Measurements from ENCODE around the gene SETBP1.

The SETBP1 gene

DNA sequence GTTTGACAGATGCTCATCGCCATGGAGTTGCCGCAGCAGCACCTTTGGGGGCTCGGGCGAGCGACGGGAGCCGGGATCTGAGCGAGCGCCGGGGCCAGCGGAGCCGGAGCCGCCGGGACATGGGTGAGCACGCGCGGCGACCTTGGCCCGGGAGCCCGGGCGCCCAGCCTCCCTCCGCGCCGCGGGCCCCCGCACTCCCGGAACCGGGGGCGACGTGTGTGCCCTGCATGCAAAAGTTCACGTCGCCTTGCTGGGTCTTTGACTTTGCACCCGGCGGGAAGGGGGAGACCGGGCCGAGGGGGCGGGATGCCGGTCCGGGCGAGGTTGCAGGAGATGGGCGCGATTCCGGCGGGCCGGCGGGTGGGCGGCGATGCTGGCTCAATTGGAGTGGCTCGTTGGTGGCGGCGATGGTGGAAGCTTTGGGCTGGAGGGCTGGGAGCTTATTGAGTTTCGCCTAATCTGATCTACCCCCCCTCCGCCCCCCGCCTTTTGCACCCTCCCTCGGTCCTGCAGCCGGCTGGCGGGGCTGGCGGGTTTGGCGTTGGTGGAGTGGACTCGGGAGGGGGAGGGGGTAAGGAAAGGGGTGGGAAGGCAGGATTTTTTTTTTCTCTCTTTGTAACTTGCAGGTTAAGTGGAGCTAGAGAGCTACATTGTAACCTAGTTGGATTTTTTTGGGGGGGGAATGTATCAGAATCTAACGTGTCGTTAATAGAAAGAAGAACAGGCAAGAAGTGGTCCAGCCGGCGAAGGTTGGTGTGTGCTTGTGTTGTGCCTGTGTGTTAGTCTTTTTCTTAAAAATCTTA, at the start of gene SETBP1:
SETBP1 (plus strand) TSS at position 616 of the 803 bp plus-strand sequence. CDS start 20,459 bp downstream, outside the sequence.
- DNase-seq, result peak; percentile 23

DNA sequence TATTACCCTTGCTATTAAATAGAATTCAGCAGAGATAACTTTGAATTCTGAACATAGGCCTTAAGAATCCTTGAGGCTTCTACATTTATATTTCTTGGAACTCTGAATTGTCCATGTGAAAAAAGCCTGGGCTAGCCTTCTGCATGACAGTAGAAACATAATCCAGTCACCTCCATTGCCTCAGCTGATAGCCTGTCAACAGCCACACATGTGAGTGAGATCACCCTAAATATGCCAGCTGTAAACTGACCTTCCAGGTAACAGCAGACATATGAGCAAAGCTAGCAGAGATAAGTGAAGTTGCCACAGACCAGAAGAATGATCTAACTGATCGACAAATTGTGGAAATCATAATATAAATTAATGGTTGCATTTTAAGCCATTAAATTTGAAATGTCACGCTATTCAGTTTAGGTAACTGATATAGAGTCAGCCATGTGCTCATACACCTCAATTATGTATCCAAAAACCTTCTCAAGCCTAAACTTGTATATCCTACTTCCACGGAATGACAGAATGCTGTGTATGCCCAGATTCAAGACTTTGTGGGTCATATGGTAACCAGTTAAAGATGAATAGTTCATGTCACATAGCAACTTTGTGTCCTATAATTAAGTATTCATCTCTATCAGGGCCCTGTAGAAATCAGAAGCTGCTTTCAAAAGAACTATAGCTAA, 48.1 kb upstream of the SETBP1 start:
- DNase-seq, result no peak

DNA sequence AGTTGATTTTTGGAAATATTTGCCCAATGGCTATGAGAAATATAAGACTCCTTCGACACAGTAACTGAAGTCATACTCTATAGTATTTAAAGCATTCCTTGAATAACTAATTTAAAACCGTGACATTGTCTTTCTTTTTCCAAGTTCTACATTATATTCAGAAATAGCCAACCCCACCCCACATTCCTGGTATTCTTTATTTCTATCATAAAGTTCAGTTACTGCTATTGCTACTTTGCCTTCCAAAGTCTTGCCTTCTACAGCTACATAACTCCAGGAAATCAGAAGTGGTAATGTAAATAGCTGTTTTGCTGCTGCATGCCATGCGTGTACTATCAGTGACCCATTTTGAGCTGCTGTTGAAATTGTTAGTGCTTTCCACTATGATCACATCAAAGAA, 45.1 kb upstream of the SETBP1 start:
- no peak for DNase-seq

DNA sequence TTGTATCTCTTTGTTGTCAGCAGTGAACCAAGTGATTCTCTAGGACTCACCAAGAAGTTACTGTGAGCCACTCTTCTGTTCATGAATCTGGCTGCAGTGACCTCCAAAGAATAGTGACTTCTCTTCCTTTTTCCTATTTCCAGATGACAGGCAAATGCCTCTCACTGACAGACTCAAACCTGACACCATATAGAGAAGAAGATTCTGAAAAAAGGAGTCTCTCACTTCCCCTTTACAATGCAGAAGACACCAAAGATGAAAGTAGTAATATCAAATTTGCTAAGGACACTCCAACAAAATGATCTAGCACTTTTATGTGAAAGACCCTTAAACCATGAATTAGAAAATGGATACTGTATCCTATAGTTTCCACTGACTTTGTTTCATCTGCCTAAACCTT, 44.4 kb upstream of the SETBP1 start:
- DNase-seq, result no peak

DNA sequence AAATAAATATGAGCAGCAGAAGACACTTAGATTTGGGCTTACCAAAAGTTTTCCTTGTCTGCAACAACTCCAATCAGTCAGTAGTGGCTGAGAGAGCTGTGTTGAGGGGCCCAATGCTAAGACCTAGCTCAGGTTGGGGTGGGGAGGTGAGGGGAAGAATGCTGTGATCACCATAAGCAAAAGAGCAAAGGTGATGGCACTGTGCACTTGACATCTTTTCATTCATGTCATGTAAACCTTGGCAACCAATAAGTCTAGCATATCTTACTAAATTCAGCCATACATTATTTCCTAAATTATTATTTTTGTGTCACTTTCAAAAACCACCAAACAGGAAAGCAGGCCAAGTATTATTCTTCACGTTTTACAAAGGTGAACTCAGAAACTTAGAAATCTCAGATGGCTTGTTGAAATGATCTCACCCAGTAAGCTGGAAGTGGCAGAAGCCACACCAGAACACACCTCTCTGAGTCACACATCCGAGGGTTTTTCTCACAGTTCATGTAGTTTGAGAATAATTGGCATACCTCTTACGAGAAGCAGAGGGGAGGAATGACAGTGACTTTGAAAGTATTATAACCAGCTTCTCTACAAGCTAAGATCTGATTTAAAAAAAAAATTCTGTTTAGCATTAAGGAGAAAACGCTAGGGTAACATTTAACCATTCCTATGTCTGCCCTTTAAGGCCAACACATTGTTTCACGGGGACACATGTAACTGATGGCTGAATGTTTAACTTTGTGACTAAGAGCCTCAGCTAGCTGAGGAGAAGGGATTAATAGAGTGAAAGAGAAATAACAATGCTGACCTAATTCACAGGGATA, 43.3 kb upstream of the SETBP1 start:
- DNase-seq, result no peak

DNA sequence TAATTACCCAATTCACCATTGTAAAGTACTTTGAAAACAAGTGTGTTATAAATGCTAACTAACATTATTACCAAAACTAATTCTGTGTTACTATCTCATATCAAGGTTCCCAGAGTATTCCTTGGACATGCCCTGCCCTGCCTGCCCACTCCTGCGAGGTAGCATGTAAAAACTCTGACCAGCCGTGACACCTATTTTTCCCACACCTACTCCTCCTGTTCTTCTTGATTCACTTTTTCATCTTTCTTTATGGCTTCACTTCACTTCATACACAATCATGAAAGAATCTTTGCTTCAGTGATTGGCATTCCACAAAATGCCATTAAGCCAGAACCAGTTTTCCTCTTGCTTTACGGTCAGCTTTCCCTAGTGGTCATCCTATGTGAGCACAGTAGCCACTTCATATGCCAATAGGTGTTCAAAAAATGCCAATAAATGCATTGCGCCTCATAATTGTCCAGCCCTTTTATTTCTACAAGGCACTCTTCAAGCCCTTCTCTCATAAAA, 42.6 kb upstream of the SETBP1 start:
- DNase-seq, result no peak

DNA sequence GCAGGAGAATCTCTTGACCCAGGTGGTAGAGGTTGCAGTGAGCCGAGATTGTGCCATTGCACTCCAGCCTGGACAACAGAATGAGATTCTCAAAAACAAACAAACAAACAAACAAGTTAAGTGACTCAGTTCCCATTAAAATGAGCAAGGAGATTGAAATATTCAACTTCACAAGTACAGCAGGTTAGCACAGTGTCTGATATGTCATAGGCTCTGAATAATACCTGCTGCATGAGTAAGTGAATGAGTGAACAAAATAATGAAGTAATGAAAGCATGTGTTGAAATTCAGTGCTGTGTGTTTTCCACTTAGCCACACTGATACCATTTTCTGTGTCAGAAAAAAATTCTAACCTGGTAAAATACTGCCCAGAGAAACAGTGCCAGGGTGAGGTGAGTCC, 41.9 kb upstream of the SETBP1 start:
- DNase-seq, result no peak

DNA sequence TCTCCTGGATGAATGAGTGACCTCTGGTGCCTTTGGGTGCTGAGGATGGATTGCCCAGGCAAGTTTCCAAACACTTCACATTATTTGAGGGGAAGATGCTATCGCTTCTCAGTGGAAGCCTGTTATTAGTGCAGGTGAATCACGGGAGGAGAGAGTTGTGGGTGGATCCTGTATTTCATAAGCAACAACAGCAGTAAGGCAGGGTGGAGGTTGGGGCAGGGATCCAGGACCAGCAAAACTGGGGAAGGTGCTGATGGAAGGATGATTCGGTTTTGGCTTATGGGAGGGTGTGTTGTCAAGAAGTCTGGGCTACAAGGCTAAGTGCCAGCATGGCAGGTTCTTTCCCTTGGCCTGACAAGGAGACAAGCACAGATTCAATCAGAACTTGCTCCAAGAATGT, 37.7 kb upstream of the SETBP1 start:
- DNase-seq, result no peak

DNA sequence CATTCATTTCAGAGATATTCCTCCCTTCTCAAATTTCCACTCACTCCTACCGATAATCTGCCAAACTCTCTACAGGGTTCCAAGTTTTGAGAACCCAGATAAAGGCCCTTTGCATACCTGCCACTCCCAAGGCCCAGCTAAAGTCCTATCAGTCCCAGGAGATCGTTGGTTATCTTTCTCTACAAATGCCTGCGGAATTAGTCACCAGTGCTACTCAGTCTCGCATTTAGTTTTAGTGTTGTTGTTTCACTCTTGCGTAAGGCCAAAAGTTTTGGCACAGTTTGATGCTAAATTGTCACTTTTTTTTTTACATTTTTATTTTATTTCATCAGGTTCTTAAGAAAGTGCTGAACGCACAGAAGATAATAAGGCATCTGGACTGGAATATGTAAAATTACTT, 29.2 kb upstream of the SETBP1 start:
- no peak for DNase-seq

DNA sequence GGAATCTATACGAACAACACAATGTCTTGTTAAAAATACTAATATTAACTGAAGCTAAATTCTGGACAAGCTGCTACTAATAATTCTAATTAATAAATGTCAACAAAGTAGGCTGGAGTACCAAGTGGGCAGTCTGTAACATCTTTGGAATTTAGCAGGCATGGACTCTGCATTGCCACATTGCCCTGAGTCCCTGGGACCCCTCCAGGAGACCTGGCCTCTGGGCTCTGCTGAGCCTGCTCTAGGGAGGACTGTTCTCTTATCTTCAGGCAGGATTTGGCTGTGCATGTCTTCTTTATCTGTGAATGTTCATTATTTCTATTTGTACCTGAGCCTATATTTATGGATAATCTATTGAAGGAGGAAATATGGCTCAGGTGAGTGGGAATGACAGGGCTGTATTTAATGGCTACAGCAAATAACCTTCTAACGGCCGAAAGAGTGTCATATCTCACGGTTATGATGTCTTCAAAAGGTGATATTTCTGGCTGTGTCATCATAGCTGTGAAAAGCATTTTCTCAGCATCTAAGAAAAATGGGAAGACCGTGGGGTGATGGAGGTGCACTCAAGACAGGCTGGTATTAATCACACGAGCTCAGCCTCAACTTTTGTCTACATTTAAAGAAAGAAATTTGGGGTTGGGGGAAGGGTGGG, 28.6 kb upstream of the SETBP1 start:
- no peak for DNase-seq

DNA sequence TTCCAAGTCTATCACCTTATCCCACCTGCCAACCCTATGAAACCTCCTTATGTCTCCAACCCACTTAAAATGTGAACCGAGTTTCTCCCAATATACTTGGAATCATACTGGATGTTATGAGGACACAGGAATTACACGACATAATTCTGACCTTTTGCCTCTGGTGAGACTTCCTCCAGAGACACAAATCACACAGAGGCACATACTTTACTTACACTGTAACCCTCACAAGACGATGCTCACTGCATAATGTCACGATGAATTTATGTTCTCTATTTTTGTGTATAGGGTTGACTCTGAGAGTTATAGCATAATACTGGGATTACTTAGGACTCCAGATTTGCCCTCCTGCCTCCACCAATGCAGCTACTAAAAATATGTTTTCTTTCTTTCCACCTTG, 28.0 kb upstream of the SETBP1 start:
- DNase-seq, result no peak

DNA sequence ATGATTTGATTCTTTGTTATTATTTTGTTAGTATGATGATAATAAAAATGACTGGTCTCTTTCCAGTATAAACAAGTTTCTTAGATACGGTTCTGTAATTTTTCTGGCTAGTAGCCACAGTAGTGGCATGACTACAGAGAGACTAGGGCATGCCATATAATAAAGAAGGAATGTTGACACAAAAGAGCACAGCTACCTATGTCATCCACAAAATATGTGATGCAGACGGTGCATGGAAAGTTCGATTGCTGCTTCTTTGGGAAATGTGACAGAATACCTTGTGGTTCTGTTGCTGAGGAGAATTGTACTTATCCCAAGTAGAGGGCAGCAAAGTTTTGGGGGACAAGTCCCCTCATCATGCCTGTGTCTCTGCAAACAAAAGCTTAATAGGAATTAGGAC, 26.1 kb upstream of the SETBP1 start:
- no peak for DNase-seq

DNA sequence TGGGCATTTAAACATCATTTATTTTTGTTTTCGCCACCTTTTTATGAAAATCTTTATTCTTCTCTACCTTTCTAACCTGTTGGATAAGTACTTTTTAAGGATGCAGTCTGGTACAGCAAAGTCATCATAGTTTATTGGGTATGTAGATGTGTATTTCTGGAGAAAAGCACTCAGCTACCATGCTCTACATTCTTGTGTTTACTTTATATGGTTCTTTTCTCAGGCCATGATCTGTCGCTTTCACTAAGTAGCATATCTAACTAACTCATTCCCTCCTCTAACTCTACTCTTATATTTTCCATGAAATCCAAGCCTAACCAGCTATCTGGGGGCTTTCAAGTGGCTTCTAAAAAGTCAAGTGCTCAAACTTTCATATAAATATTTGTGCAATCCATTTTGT, 25.3 kb upstream of the SETBP1 start:
- DNase-seq, result no peak

DNA sequence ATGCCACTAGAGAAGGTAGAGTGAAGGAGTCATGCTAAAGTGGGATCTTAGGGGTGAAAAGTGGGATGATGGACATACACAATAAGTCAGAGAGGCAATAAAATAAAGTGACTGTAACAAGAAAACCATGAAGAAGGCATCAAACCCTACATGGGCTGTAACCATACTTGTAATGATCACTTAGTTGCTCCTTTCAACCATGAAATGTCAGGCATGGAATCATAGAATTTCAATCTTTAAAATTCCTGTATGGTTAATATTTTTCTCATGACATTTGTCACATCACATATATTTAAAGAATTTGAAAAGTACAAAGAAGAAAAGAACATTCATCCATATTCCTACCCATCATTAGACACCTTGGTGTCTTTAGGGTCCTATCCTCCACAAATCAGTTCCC, 20.9 kb upstream of the SETBP1 start:
- DNase-seq, result no peak

DNA sequence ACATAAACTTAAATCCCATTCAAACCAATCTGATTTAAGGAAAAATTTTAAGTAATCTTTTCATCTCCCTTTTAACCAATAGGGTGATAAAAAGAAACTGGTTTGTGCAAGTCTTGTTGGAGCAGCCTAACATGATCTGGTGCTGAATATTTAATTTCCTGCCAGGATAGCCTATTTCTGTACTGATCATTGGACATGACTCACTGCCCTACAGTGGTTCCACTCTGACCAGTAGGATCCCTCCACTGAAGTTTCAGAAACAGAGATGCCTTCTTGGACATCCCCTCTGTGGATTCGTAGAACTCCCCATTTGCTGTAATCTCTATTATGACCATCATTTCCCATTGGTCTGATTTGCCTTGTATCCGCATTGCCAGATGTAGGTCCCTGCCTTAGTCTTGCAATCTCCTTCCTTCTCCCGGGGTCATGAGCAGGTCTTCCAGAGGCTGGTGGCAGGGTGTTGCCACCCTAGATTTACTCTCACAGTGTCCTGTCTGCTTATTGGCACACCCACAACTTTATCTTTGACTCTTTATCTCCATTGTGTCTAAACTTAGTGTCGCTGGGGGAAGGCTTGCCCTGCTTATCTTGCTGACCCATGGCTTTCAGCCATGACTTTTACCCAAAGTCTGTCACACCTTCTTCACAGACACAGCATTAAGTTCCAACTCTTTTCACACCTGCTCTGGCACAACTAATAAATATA, 12.3 kb upstream of the SETBP1 start:
- no peak for DNase-seq

DNA sequence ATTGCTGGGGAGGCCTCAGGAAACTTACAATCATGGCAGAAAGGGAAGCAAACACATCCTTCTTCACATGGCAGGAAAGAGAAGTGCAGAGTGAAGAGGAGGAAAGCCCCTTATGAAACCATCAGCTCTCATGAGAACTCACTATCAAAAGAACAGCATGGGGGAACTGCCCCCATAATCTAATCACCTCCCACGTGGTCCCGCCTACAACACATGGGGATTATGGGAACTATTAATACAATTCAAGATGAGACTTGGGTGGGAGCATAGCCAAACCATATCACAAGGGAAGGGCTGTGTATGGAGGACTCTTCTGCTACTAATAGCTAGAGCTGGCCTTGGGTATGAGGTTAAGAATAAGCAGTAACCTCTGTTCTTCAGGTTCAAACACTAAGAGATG, 8.8 kb upstream of the SETBP1 start:
- no peak for DNase-seq

DNA sequence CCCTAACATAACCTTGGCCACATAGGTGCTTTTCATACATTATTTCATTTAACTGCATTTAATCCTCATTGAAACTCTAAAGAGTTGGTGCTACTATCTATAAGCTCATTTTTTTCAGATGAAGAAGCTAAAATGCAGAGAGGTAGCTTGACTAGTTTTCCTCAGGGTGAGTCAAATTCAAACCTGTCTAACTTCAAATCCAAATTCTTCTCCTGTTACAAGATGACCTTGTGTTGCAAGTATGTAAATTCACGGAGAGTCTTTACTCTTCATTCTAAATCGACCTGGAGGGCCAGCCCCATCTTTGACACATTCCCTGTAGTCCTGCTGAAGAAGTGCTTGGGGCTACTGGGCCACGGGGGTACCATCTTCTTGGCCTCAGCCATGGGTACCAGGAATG, 8.2 kb upstream of the SETBP1 start:
- DNase-seq, result no peak

DNA sequence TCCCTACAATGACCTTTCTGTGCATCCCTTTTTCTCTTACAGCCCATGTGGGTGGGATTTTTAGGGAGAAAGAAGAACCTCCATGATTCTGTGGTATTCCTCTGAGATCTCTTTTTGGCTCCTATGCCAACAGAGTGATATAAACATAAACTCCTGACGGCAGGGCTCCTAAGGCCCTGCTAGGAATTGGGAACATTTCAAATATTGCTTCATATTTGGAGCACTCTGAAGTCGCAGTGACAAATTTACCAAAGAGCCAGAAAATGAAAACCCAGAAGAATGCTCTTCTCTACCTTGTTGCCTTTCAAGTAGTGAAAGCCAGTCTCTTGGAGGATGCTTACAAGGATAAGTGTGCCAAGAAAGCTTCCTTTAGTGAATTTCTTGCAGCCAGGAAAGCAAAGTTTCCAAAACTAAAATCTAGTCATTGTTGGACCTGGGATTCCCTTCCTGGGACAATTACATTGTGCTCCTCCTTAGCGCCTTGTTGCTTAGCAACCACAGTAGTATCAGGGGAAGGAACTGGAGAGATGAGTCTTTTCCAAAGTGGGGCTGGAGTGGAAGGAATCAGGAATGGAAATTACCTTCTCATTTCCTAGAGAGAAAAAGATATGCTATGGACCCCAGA, 7.3 kb upstream of the SETBP1 start:
- no peak for DNase-seq

DNA sequence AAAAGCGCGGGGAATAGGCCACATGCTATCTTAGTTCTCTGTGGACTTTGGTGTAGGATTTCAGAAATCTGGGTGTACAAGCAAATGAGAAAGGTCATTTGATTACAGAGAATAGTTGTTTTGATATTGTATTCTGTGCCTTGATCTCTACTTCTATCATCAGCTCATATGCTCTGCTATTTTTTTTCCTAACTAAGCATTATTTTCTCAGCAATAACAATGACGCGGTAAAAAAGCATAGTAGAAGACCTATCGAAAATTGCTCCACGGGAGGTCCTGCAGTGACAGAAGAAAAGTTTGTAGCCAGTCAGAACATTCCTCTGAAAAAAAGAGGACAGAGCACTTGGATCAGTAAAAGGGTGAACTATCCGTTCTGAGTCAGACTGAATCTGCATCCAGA, 2.8 kb upstream of the SETBP1 start:
- DNase-seq, result no peak

DNA sequence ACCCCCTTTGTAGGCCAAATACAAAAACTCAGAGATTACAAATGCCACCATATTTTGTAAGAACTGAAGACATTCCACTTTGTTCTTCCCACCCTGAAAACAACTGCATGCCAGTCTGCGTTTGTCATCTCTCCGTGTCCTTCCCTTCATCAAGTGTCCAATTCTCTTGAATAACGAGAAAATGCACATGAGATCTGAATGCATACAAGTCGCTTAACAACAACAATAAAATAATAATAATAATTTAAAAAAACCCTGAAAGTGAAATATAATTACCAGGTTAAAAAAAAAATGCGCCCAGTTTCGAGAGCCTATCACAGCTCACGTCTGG, 2.0 kb upstream of the SETBP1 start:
- no peak for DNase-seq

DNA sequence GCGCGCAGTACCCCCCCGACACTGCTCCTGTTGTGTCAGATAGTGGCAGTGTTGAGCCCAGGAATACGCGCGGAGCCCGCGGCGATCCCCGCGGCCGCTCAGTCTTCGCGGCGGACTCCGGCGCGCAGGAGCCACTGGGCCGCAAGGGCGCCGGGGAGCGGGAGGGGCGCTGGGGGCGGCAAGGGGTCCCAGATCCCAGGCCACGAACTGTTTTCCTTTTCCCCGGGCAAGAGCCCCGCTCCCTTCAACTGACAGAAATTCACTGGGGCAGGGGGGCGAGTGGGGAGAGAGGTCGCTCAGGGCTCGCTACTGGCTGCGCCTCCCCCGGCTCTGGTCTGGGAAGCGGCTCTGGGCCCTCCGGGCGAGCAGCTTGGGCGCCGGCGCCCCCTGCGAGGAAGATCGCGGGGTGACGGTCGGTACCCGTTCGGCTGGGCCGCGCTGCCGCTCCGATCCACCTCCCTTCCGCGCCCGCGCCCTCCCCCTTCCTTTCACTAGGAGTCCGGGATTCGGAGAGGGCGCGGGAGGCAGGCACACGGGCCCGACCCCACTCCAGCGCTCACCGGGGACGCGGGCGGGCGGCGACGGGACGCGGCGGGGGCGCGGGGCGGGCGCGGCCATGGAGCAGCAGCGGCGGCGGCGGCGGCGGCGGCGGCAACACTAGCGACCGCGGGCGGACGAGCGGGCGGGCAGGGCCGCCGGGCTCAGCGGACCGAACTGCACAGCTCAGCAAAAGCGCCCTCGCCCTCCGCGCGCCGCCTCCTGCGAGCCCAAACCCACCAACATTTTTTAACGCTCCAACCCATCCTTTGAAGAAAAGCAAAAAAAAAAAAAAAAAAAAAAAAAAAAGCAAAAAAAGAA, 1.4 kb upstream of the SETBP1 start:
- DNase-seq, result peak; percentile 74

Measured in NCI-H1694 treated with DMSO at 0.1 percent for 48 hours (cell line).